GM19463 (cell line): Measurements from ENCODE around the gene ZNF219.

ENCODE experiments used
- ATAC-seq: cut with Tn5 transposase; IDR thresholded peaks from one replicate; pipeline ENCODE4 v1.9.1; 2021; ENCODE audit warnings: mild to moderate bottlenecking, moderate library complexity; ENCODE audit not compliant: unreplicated experiment

Gene ZNF219

DNA sequence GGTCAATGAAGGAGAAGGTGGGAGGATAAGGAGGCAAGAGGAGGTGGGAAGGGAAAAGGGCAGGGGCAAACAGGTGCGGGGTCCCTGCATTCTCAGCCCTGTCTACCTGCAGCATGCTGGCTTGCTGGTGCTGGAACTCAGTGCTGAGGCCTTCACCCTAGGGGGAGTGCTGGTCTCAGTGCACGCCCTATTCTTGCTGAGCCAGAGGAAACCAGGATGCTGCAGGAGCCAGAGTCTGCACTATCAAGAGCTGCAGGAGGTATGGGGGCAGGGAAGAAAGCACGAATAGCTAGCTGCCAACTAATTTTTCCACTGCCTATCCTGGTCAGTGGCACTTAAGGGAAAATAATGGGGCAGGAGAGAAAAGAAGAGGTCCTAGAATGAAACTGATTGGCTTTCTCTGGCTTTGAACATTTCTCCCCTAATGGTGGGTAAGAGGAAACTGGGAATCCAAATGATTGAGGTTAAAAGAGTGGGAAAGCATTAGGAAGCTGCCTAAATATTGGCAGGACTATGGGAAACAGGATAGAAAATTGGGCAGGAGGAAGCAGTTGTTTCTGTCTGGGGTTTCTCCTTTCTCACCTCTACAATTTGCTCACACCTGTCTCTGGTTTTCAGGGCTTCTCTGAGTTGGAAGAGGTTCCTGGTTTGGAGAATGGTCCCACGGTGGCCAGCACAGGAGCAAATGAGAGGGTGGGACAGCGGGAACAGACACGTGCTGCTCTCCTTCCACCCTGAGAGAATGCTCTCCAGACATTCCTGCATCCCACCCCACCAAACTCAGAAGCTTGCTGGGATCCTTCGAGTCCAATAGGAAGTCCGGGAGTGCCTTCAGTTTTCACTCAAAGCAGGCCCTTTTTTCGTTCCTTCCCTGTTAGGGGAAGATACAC, 4.3 kb upstream of the ZNF219 start:
- no peak for ATAC-seq

DNA sequence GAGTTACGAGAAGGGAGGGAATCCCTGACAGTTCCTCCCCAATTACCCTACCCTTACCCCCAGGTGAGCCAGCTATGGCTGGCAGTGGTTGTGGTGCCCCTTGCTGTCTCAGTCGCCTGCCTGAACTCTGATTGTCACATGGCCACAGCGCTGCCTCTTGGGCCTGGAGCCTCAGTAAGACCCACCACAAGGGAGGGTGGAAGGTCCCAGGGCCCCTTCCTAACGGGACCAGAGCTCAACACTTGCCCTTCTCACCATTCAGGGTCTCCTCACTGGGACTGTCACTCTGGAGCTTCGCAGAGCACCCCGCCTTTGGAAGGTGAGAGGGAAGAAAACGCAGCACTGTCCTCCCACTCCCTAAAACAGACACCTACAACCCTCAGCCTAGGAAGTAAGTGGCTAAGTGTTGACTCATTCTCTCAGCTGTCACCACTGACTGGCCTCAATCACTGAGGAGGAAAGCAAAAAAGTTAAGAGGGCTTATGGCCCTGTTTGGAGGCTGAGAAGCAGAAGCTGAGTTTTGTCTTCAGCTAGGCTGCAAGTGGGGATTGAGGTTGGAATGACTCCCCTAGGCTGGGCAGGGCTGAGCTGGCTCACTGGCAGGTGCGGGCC, 3.5 kb upstream of the ZNF219 start:
- no peak for ATAC-seq

GRCh38 chr14:21100931-21101330, 2.5 kb upstream of the ZNF219 start, which contains the start of gene TMEM253:
TSS of gene TMEM253 (plus strand) at chr14:21101066. CDS start at chr14:21101344, 278 bp downstream.
- ATAC-seq, result no peak

DNA sequence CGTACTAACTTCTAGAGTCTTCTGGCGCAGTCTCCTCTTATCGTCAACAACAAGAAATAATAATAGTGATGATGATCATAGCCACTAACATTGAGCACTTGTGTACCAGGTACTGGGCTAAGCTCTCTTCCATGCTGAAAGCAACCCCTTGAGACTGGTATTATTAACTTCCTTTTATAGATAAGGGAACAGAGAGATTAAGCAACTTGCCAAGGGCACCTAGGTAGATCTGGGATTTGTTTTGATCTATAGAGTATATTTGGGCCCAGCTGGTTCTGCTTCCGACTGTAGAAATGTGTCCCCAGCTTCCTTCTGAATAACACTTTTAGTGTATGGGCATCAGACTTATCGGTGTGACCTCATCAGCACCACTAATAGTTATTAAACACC, 1.1 kb upstream of the ZNF219 start:
- no peak for ATAC-seq

DNA sequence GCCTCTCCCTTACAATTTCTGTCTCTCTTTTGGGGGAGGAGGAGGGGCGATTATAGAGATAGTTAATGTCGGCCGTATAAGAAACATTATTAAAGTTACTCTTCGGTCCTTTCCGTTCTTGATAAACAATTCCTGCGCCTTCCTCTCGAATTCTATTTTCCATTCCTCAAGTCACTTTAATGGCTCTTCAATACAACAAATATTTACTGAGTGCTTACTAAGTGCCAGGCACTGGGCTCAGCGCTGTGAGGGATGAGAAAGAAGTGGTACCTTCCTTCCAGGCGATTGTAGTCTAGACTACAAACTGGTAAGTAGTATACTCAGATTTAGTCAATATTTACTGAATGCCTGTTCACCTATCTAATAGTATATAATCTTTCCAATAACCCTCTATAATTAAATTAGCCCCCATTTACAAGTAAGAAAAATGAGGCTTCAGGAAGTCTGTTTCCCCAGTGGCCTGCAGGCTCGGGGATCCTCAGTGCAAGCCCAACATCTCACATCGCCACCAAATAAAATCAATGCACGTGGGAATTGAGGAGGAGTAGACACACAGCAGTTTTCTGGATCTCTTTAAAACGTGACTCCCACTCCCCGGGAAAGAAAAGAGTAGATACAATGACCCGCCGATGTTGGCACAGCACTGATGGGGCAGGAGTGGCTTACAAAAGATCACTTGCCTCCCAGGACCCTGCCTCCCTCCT, 589 bp upstream of the ZNF219 start:
- no peak for ATAC-seq

GRCh38 chr14:21097636-21098075, 799 bp downstream of the ZNF219 start:
- ATAC-seq, result no peak

GRCh38 chr14:21096978-21097635, 1.3 kb downstream of the ZNF219 start:
- ATAC-seq, result no peak

DNA sequence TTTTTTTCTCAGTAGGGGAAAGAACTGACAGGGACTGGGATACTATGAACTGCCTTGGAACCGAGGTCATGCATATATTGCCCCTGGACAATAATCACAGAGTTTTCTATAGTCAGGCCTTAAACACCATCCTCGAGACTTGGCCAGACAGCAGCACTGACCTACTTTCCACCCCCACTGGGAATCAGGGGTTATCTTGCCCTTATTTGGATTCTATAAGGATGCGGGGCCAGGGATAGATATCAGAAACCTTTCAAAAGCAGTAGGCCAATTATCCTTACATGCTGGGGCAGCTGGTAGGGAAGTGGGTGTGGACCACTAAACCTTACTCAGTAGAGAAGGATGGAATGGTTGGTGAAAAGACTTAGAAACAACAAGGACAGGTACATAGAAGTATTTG, 2.0 kb downstream of the ZNF219 start:
- no peak for ATAC-seq

- no peak for ATAC-seq
These were observed 2.8 kb downstream of the ZNF219 start for GRCh38 chr14:21095430-21096205.

DNA sequence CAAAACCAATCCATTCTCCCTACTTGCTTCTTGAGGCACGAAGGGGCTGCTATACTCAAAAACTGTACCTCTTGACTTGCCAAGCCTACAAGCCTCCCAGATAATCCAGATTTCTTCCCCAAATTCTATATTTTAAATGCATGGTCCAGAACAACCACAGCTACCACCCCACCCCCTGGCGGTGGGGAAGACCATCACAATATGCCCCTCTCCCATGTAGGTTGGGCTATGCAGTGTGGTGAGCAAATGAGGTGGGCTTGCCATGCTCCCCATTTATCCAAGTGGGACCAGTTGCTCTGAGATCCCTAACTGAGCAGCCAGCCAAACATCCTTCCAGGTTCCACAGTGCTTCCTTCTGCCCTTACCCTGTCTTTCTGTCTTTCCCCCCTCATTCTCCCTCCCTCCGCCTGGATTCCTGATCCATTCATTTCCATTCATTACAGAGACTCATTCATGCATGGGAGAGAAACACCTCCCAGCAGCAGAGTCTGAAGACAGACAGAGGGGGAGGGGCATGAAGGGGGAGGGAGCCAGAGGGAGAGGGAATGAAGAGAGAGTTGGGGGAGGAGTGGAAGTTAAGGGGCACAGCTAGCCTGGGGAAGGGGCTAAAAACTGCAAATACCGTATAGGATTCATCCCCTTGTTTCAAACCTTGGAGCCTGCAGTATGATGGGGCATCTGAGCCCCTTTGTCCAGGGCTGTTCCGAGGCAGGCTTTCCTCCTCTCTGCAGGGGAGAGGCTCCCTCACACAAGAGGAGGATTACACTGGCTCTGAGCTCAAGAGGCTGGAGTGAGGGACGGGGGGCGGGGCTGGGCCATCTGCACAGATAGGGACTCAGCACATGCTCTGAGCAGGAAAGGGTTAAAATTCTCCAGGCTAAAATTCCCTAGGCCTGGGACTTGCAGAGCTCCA, 4.4 kb downstream of the ZNF219 start:
- ATAC-seq, result no peak

DNA sequence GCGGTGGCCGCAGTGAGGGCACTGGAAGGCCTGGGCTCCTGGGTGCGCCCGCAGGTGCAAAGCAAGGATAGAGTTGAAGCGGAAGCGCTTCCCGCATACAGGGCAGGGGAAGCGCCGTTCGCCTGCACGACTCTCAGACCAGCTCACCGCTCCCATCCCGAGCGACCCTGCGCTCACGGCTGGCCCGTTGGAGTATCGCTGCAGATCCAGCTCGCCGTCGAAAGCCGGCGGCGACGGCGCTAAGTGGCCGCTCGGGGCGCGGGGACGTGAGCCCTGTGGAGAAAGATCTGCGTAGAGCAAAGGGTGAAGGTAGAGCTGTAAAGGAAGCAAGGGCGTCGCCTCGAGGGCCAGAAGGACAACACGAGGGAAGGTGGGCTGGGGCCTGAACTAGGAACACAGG, 5.4 kb downstream of the ZNF219 start:
- ATAC-seq, result no peak

DNA sequence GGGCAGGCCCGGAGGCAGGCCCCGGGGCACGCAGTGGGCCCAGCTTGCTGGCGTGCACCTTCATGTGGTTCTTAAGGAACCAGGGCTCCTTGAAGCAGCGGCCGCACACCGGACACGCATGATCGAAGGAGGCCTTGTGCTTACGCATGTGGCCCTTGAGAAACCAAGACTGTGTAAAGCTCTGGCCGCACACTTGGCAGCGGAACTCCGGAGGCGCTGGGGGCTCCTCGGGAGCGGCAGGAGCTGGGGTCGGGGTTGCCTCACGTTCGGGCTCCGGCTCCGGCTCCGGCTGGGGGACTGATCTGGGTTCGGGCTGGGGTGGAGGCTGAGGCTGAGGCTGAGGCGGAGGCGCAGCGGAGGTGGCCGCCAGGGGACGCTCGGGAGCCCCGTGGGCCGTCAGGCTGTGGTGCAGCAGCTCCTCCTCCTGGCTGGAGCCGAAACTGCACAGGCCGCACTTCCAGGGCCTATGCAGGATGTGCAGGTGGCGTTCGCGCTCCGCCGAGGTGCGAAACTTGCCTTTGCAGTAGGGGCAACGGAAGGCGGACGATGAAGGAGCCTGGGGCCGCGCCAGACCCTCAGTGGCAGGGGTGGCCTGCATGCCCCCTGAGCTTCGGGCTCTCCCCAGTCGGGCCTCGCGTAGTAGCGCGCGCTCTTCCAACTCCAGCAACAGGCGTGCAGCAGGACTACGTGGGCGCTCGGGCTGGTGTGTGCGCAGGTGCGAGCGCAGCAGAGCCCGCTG, 6.0 kb downstream of the ZNF219 start:
- peak; percentile 93 for ATAC-seq

- ATAC-seq, result no peak
These were observed 6.6 kb downstream of the ZNF219 start for GRCh38 chr14:21091821-21092272.

DNA sequence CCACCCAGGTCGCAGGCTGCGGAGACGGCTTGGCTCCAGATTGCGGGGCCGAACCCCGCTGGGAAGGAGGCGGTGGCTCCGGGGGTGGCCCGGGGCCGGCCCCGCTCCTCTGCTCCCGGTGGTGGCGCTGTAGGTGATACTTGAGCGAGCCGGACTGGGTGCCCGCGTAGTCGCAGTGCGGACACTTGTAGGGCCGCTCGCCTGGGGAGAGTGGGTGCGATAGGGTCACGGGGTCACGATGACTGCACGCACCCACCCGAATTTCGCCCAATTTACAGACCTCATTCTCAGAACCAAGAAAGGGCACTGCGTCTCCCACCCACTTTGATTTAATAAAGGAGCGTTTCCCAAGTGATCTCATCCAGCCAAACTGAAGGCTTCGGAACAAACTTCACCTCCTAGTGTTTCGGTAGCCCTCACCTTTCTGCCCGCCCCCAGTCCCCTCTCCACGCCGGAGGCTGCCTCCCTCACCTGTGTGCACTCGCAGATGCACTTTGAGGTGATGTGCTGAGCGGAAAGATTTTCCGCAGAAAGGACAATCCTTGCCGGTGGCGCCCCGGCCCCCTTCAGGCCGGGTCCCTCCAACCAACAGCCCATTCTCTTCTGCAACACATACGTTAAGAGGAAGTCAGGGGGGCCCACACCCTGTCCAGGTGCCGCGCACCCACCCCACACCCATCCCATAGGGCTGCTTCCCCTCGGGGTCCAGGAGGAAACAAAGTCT, 7.4 kb downstream of the ZNF219 start:
- ATAC-seq, result no peak

- ATAC-seq, result no peak
These were observed 8.1 kb downstream of the ZNF219 start for GRCh38 chr14:21090194-21090939.

GRCh38 chr14:21089877-21090193, 8.6 kb downstream of the ZNF219 start:
- no peak for ATAC-seq

GRCh38 chr14:21089271-21089670, 9.2 kb downstream of the ZNF219 start:
- ATAC-seq, result no peak
